BJ (cell line): ENCODE results near the gene AGAP1. TPM values are rescaled to one million over a fixed set of nuclear protein-coding genes. Genes with fewer than 3 reads are reported as not detected.
A peak's percentile ranks its signal among the peaks of the same experiment; 100 is the strongest.

Source experiments
- CTCF ChIA-PET: fragments of 350-600 bp; formaldehyde crosslinking; extraction: SDS; loops from one replicate; lab custom pipeline; 2021; ENCODE audit warnings: antibody characterized with exemption, inconsistent platforms; lab: Yijun Ruan, JAX
- POLR2A ChIA-PET: fragments of 300-600 bp; sonication (Branson Sonifier 250); formaldehyde crosslinking; extraction: SDS; loops from one replicate; lab custom pipeline; 2021; ENCODE audit warnings: antibody characterized with exemption; lab: Charles Lee
- DNase-seq: peaks from one replicate; pipeline ENCODE4 v3.0.0-alpha.2; 2011; ENCODE audit warnings: low read depth
- H3K27me3 ChIP-seq: 2 replicates; pipeline ENCODE4 v1.6.0; 2011; ENCODE audit warnings: low read length; ENCODE audit not compliant: control insufficient read depth, insufficient read depth
- H3K36me3 ChIP-seq: 2 replicates; pipeline ENCODE4 v1.5.1; 2011; ENCODE audit warnings: low read length; ENCODE audit not compliant: control insufficient read depth, insufficient read depth
- H3K4me3 ChIP-seq: 2 replicates; pipeline ENCODE4 v1.5.1; 2011; ENCODE audit warnings: low read depth, mild to moderate bottlenecking, control low read depth, low read length
- polyA plus RNA-seq: library from polyadenylated mRNA; depleted of rRNA; stranded (reverse); fragments of >200 nt; gene quantifications from 2 replicates; pipeline ENCODE4 v1.2.3, GENCODE V29; 2011
- small RNA-seq: library from RNA; depleted of rRNA; stranded (forward); fragments of <200 nt; gene quantifications from one replicate; pipeline ENCODE3, GENCODE V24; 2012; ENCODE audit warnings: low replicate concordance, low read depth; ENCODE audit not compliant: insufficient read length
- TF ChIP-seq, protein P1 (sequence below): IDR thresholded peaks from 2 replicates; pipeline ENCODE4 v1.5.1; 2011; ENCODE audit warnings: low read depth, mild to moderate bottlenecking, control low read depth, inconsistent platforms, low read length, moderate library complexity; ENCODE audit not compliant: insufficient read depth

Gene AGAP1
- polyA plus RNA-seq, 1 experiment: 14.9 TPM

DNA sequence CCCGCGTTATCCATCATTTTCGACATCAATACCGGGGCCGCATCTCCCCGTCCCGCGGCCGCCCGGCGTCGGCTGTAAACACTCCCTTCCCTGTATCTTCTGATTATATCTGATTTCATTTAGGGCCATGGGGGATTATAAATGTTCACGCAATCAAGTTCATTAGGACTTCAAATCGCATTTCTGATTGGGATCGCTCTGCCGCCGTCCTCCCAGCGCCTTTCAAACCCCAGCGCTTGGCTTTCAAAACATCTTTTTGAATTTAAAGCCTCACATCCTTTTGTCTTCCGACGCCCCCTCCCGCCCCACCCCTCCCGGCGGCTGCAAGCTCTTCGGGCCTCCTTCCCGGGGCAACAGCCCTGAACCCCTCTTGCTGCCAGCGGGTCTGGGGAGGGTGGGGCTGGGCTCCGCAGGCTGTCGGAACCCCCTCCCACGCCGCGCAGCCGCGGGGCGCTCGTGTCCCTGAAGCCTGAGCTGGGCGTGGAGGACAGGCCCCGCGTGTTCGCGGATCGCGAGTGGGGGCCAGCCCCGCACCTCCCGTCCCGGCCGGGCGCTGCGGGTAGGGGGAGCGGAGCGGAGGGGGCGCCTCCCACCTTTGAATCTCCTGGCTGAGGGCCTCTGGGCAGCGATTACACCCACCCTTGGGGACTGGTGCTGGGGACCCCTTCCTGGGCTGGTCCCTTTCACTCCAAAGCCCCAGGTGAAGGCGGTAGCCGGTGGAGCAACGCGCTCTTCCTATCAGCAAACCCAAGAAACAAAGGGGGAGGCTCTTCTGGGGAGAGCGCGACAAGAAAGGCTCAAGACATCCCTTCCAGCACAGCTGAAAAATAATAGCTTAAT, 685.6 kb downstream of the AGAP1 start:
- Histone ChIP-seq H3K4me3 (peak overlapping the region; percentile 30), H3K36me3 (no peaks in the 10 kb centered on the region), H3K27me3 (no peaks in the 10 kb centered on the region; the same call in 1 of the 2 replicates)
- TF ChIP-seq, protein P1, sequence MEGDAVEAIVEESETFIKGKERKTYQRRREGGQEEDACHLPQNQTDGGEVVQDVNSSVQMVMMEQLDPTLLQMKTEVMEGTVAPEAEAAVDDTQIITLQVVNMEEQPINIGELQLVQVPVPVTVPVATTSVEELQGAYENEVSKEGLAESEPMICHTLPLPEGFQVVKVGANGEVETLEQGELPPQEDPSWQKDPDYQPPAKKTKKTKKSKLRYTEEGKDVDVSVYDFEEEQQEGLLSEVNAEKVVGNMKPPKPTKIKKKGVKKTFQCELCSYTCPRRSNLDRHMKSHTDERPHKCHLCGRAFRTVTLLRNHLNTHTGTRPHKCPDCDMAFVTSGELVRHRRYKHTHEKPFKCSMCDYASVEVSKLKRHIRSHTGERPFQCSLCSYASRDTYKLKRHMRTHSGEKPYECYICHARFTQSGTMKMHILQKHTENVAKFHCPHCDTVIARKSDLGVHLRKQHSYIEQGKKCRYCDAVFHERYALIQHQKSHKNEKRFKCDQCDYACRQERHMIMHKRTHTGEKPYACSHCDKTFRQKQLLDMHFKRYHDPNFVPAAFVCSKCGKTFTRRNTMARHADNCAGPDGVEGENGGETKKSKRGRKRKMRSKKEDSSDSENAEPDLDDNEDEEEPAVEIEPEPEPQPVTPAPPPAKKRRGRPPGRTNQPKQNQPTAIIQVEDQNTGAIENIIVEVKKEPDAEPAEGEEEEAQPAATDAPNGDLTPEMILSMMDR: no peak
- CTCF ChIA-PET: interaction anchor here (1.2 to 15.1 kb wide), 14 partner anchors 10 to 420 kb away, joined by 3 to 198 read pairs (median 8); partner anchors contain the start of gene GBX2
- POLR2A ChIA-PET: interaction anchor here (0.7 kb wide), 1 partner anchor 13 kb away, joined by 3 read pairs; no protein-coding TSS in a partner anchor
- no peak for DNase-seq

DNA sequence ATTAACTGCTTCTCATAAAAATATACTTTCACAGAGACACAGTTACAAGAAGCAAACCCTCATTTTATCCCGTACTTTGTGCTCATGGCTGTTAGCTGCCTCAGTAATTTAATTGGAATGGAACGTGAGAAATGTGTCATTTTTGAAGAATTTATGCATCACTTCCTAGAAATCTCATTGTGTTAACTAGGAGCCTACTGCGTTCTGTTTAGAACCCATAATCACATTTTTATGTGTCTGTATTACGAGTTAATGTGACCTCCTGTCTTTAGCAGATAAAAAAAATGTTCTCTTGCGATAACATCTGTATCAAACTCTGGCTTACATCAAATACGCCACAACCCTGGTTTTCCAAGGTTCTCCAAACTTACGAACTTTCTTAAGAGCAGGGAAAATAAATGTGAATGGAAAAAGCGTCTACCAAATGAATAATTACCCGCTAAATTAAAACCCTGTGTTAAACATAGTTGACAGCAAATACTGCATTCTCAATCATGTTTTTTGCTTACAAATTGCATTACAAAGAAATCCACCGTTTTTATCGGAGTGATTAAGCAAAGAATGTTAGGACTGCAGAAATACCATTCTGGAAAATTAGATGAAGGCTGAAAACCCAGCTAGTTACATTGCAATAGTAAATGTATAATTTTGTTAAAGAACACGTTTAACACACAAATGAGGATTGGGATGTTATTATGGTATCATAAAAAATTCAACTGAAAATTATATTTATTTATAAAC, 686.4 kb downstream of the AGAP1 start:
- Histone ChIP-seq H3K4me3 (no peak overlapping the region), H3K36me3 (no peaks in the 10 kb centered on the region), H3K27me3 (no peaks in the 10 kb centered on the region)
- POLR2A ChIA-PET: no interaction called here
- CTCF ChIA-PET: interaction anchor here (0.6 to 15.1 kb wide), 26 partner anchors 10 to 975 kb away, joined by 3 to 198 read pairs (median 4); partner anchors contain the start of gene GBX2
- no peak for DNase-seq
- TF ChIP-seq, protein P1: no peak

DNA sequence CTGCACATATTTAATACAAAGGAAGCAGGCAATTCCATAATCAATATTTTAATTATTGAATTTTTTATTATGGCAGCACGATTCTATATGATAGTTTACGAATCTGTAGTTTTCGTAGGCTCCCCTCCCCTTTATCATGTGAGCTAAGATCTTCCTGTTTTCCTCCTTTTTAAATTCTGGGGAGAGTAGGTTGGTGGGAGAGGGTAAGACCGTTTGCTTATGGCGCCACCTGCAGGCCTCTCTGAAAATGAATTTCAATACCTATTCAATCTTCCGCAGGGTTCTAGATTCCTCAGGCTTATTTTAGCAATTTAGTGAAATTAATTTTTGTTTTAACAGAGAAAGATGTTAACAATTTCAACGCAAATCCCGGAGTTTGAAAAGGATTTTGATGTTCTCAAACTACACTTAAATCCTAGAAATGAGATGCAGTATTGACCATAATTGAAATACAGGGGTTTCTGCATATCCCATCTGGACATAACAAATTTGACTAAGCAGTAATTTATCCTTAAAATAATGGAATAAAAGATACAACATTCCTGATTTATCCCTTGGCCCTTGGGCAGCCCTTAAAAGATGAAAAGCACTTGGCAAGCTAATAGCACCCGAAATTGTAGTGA, 687.1 kb downstream of the AGAP1 start:
- TF ChIP-seq, protein P1: peak; percentile 75
- H3K4me3 ChIP-seq: no peak overlapping the region
- H3K36me3 ChIP-seq: no peaks in the 10 kb centered on the region
- CTCF ChIA-PET: interaction anchor here (0.6 to 15.1 kb wide), 29 partner anchors 9 to 585 kb away, joined by 3 to 198 read pairs (median 3); partner anchors contain the start of gene GBX2
- DNase-seq: no peak
- POLR2A ChIA-PET: no interaction called here
- H3K27me3 ChIP-seq: no peaks in the 10 kb centered on the region

Small RNAs within 50 kb of the gene (small RNA-seq; reads per million reads assigned to genes)
- gene RF00019 (not detected), gene RN7SL204P (not detected), gene RNU7-127P (not detected), gene TMSB10P1 (not detected)
